Stimulated activated naive CD4-positive, alpha-beta T cell treated with Interleukin-2 at 50 U/mL for 16 hours (primary cell): ENCODE data around the gene IQCE.

ENCODE experiments used
- DNase-seq: peaks from one replicate; lab custom pipeline; 2025; lab: John Stamatoyannopoulos, UW

The IQCE gene

GRCh38 chr7:2646680-2647571, 88.1 kb downstream of the IQCE start:
- no peak for DNase-seq

- no peak for DNase-seq
These were observed 88.9 kb downstream of the IQCE start for GRCh38 chr7:2647594-2648172.

- DNase-seq = no peak
These were observed 90.5 kb downstream of the IQCE start for GRCh38 chr7:2649139-2649838.

GRCh38 chr7:2649991-2650390, 91.2 kb downstream of the IQCE start:
- DNase-seq = no peak

- DNase-seq = no peak
These were observed 91.7 kb downstream of the IQCE start for GRCh38 chr7:2650451-2650850.

GRCh38 chr7:2651336-2651735, 92.6 kb downstream of the IQCE start:
- DNase-seq = no peak

GRCh38 chr7:2651847-2652735, 93.3 kb downstream of the IQCE start:
- no peak for DNase-seq

- DNase-seq = no peak
These were observed 93.9 kb downstream of the IQCE start for GRCh38 chr7:2652736-2653060.

GRCh38 chr7:2654059-2654458, 95.3 kb downstream of the IQCE start:
- no peak for DNase-seq

GRCh38 chr7:2655870-2656614, 97.3 kb downstream of the IQCE start:
- DNase-seq = no peak

- no peak for DNase-seq
These were observed 98.4 kb downstream of the IQCE start for GRCh38 chr7:2657208-2657607.

- DNase-seq = no peak
These were observed 99.3 kb downstream of the IQCE start for GRCh38 chr7:2657920-2658671.

- DNase-seq = no peak
These were observed 100.2 kb downstream of the IQCE start for GRCh38 chr7:2658941-2659340.

- no peak for DNase-seq
These were observed 101.0 kb downstream of the IQCE start for GRCh38 chr7:2659556-2660358.

GRCh38 chr7:2660359-2661095, 101.7 kb downstream of the IQCE start:
- no peak for DNase-seq

- DNase-seq = no peak
These were observed 102.3 kb downstream of the IQCE start for GRCh38 chr7:2661096-2661449.

GRCh38 chr7:2661602-2662272, 103.0 kb downstream of the IQCE start:
- DNase-seq = no peak

GRCh38 chr7:2662273-2663120, 103.7 kb downstream of the IQCE start:
- DNase-seq = no peak
